Skeletal muscle satellite cell (primary cell): ENCODE results near the gene NAB2.
"Not testable (repeated sequence)": the region's sequence is repeated elsewhere in the genome, so short reads cannot be mapped to it uniquely, and the experiment has no call there.

Source experiments
- H3K27me3 ChIP-seq: 2 replicates; pipeline ENCODE4 v1.7.0; 2013; ENCODE audit warnings: low read length; ENCODE audit not compliant: control insufficient read depth, insufficient read depth
- H3K36me3 ChIP-seq: 2 replicates; pipeline ENCODE4 v1.7.0; 2013; ENCODE audit warnings: mild to moderate bottlenecking, control low read depth, low read length; ENCODE audit not compliant: insufficient read depth
- H3K4me1 ChIP-seq: 2 replicates; pipeline ENCODE4 v1.7.0; 2013; ENCODE audit warnings: low read length; ENCODE audit not compliant: control insufficient read depth, insufficient read depth
- H3K4me2 ChIP-seq: 2 replicates; pipeline ENCODE4 v1.7.0; 2013; ENCODE audit warnings: mild to moderate bottlenecking, low read length
- H3K4me3 ChIP-seq: 2 replicates; pipeline ENCODE4 v1.7.0; 2013; ENCODE audit warnings: low read length
- H3K9ac ChIP-seq: 2 replicates; pipeline ENCODE4 v1.7.0; 2013; ENCODE audit warnings: mild to moderate bottlenecking, low read depth, low read length, moderate library complexity
- H3K9me3 ChIP-seq: replicated peaks from 2 replicates; pipeline ENCODE4 v1.7.0; 2013; ENCODE audit warnings: mild to moderate bottlenecking, control low read depth, low read length

NAB2 gene

DNA sequence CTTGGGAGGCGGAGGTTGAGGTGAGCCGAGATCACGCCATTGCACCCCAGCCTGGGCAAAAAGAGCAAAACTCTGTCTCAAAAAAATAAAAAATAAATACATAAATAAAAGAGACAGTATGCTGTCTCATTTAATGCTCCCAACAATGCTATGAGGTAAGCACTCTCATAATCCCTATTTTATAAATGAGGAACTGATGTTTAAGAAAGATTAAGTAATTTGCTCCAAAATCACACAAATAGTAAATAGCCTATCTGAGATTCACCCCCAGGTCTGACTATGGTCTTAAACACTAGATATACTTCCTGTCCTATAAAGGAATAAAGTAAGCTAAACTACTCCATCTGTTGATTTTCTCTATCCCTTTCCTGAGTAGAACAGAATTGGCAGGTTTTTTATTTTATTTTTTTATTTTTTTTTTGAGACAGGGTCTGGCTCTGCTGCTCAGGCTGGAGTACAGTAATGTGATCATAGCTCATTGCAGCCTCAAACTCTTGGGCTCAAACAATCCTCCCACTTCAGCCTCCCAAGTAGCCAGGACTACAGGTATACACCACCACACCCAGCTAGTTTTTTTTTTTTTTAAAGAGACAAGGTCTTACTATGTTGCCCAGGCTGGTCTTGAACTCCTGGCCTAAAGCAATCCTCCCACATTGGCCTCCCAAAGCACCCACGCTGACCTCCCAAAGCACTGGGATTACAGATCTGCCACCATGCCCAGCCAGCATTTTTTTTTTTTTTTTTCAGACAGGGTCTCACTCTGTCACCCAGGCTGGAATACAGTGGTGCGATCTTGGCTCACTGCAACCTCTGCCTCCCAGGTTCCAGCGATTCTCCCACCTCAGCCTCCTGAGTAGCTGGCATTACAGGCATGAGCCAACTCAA is 15.1 kb upstream of the NAB2 start:
- not testable (repeated sequence) for H3K4me1 ChIP-seq, H3K9ac ChIP-seq, H3K27me3 ChIP-seq, H3K9me3 ChIP-seq, H3K4me3 ChIP-seq, H3K4me2 ChIP-seq
- H3K36me3 ChIP-seq, result peaks cover 23% of the 10 kb centered on the region

DNA sequence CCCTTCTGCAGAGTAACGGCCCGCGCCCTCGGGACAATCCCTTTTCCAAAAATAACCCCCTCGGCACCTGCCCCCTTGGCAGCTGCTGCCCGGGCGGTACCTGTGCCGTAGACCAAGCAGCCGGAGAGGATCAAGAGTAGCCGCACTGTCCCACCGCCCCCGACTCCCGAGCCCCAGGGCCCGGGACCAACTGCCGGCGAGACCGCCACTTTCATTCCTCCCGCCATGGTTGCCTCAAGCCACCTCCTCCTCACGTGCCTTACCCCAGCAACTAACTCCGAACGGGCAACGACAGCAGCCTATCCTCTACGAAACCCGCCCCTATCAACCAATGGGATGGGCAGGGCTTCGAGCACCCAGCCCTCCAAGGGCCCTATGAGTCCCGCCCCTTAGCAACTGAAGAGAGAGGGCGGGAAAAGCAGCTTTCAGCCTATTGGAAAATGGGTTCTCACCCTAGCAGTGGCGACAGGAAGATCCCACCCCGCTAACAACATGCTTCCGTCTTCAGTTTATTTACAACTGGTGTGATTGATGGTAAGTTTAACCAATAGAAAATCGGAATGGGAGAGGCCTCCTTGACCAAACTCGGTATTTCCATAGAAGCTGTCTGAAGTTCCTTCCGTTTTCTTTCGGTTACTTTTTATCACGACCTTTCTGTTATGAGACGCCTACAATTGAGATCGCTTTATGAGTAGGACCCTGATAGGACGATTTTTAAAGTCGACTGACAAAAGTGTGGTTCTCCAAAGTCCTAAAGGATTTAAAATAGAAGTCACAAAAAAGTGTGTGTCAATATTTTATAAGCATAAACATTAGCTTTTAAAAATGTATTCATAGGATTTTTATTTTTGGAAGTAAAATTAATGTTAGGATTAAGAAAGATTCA is 10.2 kb upstream of the NAB2 start, which contains the start of gene NEMP1:
Gene NEMP1 (minus strand): TSS at position 273 of the 886 bp plus-strand sequence. CDS start 46 bp downstream, at position 227.
- peaks cover 14% of the 10 kb centered on the region for H3K4me1 ChIP-seq
- peak within 1 kb of the TSS; percentile 89 for H3K4me2 ChIP-seq
- H3K9me3 ChIP-seq, result no peaks in the 10 kb centered on the region
- H3K9ac ChIP-seq, result peak within 1 kb of the TSS; percentile 86
- no peaks in the 10 kb centered on the region for H3K27me3 ChIP-seq
- H3K4me3 ChIP-seq, result peak within 1 kb of the TSS; percentile 86
- H3K36me3 ChIP-seq, result no peaks in the 10 kb centered on the region

DNA sequence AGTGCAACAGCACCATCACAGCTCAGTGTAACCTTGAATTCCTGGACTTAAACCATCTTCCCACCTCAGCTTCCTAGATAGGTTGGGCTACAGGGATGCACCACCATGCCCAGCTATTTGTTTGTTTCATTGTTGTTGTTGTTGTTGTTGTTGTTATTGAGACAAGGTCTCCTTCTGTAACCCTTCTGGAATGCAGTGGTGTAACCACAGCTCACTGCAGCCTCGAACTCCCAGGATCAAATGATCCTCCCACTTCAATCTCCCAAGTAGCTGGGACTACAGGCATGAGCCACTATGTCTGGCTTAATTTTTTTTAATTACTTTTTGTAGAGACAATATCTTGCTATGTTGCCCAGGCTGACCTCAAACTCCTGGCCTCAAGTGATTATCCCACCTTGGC is 9.1 kb upstream of the NAB2 start:
- H3K4me1 ChIP-seq, result peaks cover 14% of the 10 kb centered on the region
- no peaks in the 10 kb centered on the region for H3K36me3 ChIP-seq
- H3K27me3 ChIP-seq, result no peaks in the 10 kb centered on the region
- no peaks in the 10 kb centered on the region for H3K9me3 ChIP-seq
- H3K9ac ChIP-seq, result peak overlapping the region; percentile 83
- peak overlapping the region; percentile 79 for H3K4me2 ChIP-seq
- no peak overlapping the region for H3K4me3 ChIP-seq

GRCh38 chr12:57080855-57081254 is 8.1 kb upstream of the NAB2 start:
- no peaks in the 10 kb centered on the region for H3K27me3 ChIP-seq
- peaks cover 18% of the 10 kb centered on the region for H3K4me1 ChIP-seq
- no peak overlapping the region for H3K4me2 ChIP-seq
- no peaks in the 10 kb centered on the region for H3K36me3 ChIP-seq
- H3K9me3 ChIP-seq, result no peaks in the 10 kb centered on the region
- H3K9ac ChIP-seq, result no peak overlapping the region
- H3K4me3 ChIP-seq, result no peak overlapping the region

DNA sequence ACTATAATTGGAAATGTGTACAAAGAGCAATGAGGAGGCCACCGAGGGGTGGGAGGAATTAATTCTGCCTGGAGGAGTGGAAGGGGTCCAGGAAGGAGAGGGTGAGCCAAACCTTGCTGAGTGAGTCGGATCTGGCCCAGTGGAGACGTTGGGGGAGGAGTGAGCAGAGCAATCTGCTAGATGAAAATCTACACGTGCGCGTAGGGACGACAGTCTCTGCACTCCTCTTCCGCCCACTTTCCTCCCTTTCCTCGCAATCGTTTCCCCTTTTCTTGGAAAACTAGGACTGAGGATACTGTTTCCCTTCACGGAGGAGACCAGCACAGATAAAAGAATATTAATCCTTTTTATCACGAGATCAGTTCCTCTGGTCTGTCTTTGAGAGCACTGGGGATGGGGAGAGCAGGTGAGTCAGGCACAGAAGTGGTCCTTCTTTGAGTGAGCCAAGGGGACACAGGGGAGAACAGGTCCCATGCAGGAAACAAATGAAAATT is 2.9 kb upstream of the NAB2 start:
- Histone ChIP-seq H3K4me2 (peak overlapping the region; percentile 94), H3K9me3 (no peaks in the 10 kb centered on the region), H3K4me3 (peak overlapping the region; percentile 86), H3K9ac (peak overlapping the region; percentile 96), H3K4me1 (peaks cover 24% of the 10 kb centered on the region), H3K36me3 (peaks cover 10% of the 10 kb centered on the region), H3K27me3 (no peaks in the 10 kb centered on the region)

DNA sequence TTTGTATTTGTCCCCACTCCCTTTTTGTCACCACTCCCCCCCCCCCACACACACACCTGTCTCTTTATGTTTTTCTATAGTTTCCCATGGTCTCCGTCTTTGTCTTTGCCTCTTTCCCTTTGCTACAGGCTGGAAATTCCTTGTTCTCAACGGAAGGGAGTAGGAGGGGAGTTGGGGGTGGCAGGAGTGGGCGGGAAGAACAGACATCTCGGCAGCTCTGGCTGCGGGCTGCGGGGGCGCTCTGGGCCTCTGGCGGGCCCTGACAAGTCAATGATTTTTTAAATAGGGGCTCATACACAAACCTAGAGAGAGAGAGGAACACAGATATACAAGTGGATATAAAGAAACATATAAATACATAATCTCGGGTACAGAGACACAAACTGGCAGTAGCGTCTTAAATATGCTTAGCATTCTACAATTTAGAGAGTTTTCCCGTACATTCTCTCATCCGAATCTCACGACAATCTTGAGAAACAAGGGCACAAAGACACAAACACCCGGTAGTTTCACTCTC is 2.4 kb upstream of the NAB2 start:
- Histone ChIP-seq H3K9ac (peak overlapping the region; percentile 96), H3K36me3 (peaks cover 15% of the 10 kb centered on the region), H3K27me3 (no peaks in the 10 kb centered on the region), H3K4me2 (peak overlapping the region; percentile 94), H3K4me1 (peaks cover 29% of the 10 kb centered on the region), H3K4me3 (peak overlapping the region; percentile 86), H3K9me3 (no peaks in the 10 kb centered on the region)

DNA sequence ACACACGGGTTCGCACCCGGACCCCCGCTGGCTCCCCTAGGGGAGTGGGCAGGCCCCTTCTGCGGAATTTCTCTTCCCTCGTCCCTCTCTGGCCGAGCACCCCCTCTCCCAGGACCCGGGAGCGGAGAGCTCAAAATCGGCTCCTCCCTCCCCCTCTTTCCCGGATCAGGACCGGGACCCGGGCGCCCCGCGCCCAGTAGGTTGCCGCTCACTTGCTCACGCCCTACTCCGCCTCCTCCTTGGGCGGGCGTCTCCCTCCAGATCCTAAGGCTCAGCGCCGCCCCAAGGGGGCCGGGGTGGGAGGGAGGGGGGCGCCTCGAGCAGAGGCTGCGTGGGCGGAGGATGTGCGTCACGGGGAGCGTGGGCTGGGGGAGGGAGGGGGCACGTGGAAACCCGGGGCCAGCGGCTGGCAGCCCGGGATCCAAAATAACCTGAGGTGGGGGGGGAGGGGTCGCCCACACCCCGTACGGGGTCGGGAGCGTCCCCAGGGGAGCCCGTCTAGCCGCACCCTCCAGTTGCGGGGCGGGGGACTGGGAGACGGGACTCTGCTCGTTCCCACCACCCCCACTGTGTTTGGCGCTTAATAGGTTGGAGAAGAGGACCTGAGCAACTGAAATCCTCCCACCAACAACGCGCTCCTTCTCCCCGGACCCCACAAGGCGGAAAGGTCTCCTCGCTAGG is 1.8 kb upstream of the NAB2 start:
- Histone ChIP-seq H3K9ac (peak overlapping the region; percentile 96), H3K4me2 (peak overlapping the region; percentile 94), H3K4me3 (peak overlapping the region; percentile 86), H3K4me1 (peaks cover 35% of the 10 kb centered on the region), H3K27me3 (no peaks in the 10 kb centered on the region), H3K9me3 (no peaks in the 10 kb centered on the region), H3K36me3 (peaks cover 21% of the 10 kb centered on the region)

- peaks cover 42% of the 10 kb centered on the region for H3K4me1 ChIP-seq
- H3K27me3 ChIP-seq, result no peaks in the 10 kb centered on the region
Observed at GRCh38 chr12:57087691-57088353, 1.1 kb upstream of the NAB2 start.

DNA sequence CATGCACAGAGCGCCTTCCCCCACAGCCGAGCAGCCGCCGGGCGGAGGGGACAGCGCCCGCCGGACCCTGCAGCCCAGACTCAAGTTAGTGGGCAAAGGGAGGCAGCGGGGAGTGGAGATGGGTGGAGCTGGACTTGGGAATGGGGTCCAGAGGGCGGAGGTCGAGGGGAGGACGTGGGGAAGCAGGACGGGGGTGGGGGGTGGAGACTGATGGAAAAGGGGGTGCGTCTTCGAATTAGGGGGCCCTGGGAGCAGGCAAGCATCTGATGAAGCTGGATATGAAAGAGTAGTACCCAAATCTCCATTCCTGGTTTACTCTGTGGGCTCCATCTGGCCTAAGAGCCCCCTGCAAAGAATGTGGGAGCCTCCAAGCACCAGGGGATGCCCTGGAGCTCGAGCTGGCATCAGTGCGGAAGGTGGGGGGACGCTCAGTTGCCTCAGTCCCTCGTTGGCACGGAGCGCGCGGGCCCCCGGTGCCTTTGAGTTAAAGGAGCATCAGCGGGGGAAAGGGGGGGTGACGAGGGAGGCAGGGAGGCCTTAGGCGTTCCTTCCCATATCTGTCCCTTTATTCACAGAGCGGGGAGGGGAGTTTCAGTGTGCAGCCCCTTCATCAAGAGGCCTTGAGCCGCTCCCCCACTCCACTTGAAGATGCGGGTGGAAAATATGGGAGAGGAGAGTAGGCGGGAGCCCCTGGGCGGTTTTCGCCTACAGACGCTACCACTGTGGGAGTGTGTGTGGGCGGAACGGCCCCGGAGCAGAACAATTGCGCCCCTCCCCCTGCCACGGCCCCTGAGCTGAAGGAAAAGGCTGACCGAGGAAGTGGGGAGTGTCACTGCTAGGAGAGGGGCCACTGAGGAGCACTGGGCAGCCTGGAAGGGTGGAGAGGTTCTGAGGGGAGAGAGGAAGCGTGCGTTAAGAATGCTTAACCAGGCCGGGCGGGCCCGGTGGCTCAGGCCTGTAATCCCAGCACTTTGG is 644 bp downstream of the NAB2 start:
- peak overlapping the region; percentile 92 for H3K9ac ChIP-seq
- H3K4me3 ChIP-seq, result peak overlapping the region; percentile 98
- H3K4me1 ChIP-seq, result peaks cover 59% of the 10 kb centered on the region
- no peaks in the 10 kb centered on the region for H3K9me3 ChIP-seq
- peaks cover 41% of the 10 kb centered on the region for H3K36me3 ChIP-seq
- H3K27me3 ChIP-seq, result no peaks in the 10 kb centered on the region
- H3K4me2 ChIP-seq, result peak overlapping the region; percentile 100

More at GRCh38 chr12:57087691-57088353, 1.1 kb upstream of the NAB2 start:
- no peaks in the 10 kb centered on the region for H3K9me3 ChIP-seq
- H3K4me3 ChIP-seq, result peak overlapping the region; percentile 86
- peak overlapping the region; percentile 94 for H3K4me2 ChIP-seq
- H3K9ac ChIP-seq, result peak overlapping the region; percentile 95
- H3K36me3 ChIP-seq, result peaks cover 28% of the 10 kb centered on the region
